Neural cell (in vitro differentiated cells): Measurements from ENCODE around the gene ADIPOR2. TPM values are rescaled to one million over a fixed set of nuclear protein-coding genes. Genes with fewer than 3 reads are reported as not detected.

Experiments
- H2AFZ ChIP-seq: fragments of 200-600, 300-800 bp; sonication (generic), shearing (Covaris generic); 2 replicates; pipeline ENCODE4 v1.6.0; 2014; ENCODE audit warnings: low read depth, mild to moderate bottlenecking, antibody characterized with exemption, low read length, moderate library complexity
- H3F3A ChIP-seq: fragments of 200-600 bp; shearing (Covaris generic); 2 replicates; pipeline ENCODE4 v1.6.1; 2016; ENCODE audit warnings: mild to moderate bottlenecking, moderate library complexity, mixed read lengths, antibody characterized with exemption, low read length; ENCODE audit not compliant: insufficient read depth, poor library complexity, severe bottlenecking
- H3K27ac ChIP-seq: fragments of 200-600, 300-800 bp; sonication (generic), shearing (Covaris generic); 2 replicates; pipeline ENCODE4 v1.5.1; 2014; ENCODE audit warnings: mild to moderate bottlenecking, low read length, moderate library complexity
- H3K27me3 ChIP-seq: fragments of 300-800, 200-600 bp; sonication (generic), shearing (Covaris generic); 2 replicates; pipeline ENCODE4 v1.6.0; 2014; ENCODE audit warnings: mild to moderate bottlenecking, low read depth, low read length, moderate library complexity; ENCODE audit not compliant: insufficient read depth
- H3K36me3 ChIP-seq: fragments of 300-800, 200-600 bp; sonication (generic), shearing (Covaris generic); 2 replicates; pipeline ENCODE4 v1.5.1; 2014; ENCODE audit warnings: mild to moderate bottlenecking, antibody characterized with exemption, low read length, moderate library complexity; ENCODE audit not compliant: insufficient read depth
- H3K4me2 ChIP-seq: fragments of 300-800, 200-600 bp; sonication (generic), shearing (Covaris generic); 2 replicates; pipeline ENCODE4 v1.6.0; 2014; ENCODE audit warnings: mild to moderate bottlenecking, low read length
- H3K4me3 ChIP-seq: fragments of 300-800, 200-600 bp; sonication (generic), shearing (Covaris generic); 2 replicates; pipeline ENCODE4 v1.5.1; 2014; ENCODE audit warnings: mild to moderate bottlenecking, low read length, moderate library complexity
- H3K79me2 ChIP-seq: fragments of 200-600 bp; shearing (Covaris generic); replicated peaks from 2 replicates; pipeline ENCODE4 v1.6.0; 2014; ENCODE audit warnings: mild to moderate bottlenecking, low read length, moderate library complexity; ENCODE audit not compliant: insufficient read depth
- H3K9ac ChIP-seq: fragments of 300-800, 200-600 bp; sonication (generic), shearing (Covaris generic); 2 replicates; pipeline ENCODE4 v1.6.1; 2016; ENCODE audit warnings: mild to moderate bottlenecking, low read length, mixed read lengths
- H3K9me2 ChIP-seq: fragments of 200-600 bp; shearing (Covaris generic); 2 replicates; pipeline ENCODE4 v1.6.1; 2016; ENCODE audit warnings: mild to moderate bottlenecking, low read length, mixed read lengths; ENCODE audit not compliant: insufficient read depth
- H3K9me3 ChIP-seq: fragments of 200-600, 300-800 bp; sonication (generic), shearing (Covaris generic); 2 replicates; pipeline ENCODE4 v1.6.1; 2016; ENCODE audit warnings: mild to moderate bottlenecking, mixed run types, low read length, moderate library complexity, mixed read lengths
- H4K20me1 ChIP-seq: fragments of 200-600 bp; shearing (Covaris generic); 2 replicates; pipeline ENCODE4 v1.6.1; 2016; ENCODE audit warnings: mild to moderate bottlenecking, mixed run types; ENCODE audit not compliant: insufficient read depth
- EP300 ChIP-seq: fragments of 450-650 bp; conservative IDR thresholded peaks from 2 replicates; pipeline ENCODE4 v1.6.1; 2014; ENCODE audit warnings: antibody characterized with exemption, mild to moderate bottlenecking, moderate library complexity; ENCODE audit not compliant: poor library complexity, severe bottlenecking
- EZH2 ChIP-seq: fragments of 200-600, 300-800 bp; shearing (Covaris generic), sonication (generic); IDR thresholded peaks from 2 replicates; pipeline ENCODE4 v1.6.1; 2014; ENCODE audit warnings: antibody characterized with exemption, low read length, borderline replicate concordance, mild to moderate bottlenecking; ENCODE audit not compliant: insufficient read depth, poor library complexity, severe bottlenecking
- MXI1 ChIP-seq: fragments of 450-650 bp; conservative IDR thresholded peaks from 2 replicates; pipeline ENCODE4 v1.6.1; 2014; ENCODE audit warnings: antibody characterized with exemption, mild to moderate bottlenecking; ENCODE audit not compliant: poor library complexity, severe bottlenecking
- POLR2AphosphoS5 ChIP-seq: IDR thresholded peaks from 2 replicates; pipeline ENCODE4 v1.6.1; 2012
- RAD21 ChIP-seq: fragments of 450-650 bp; conservative IDR thresholded peaks from 2 replicates; pipeline ENCODE4 v1.6.1; 2014; ENCODE audit warnings: antibody characterized with exemption, mild to moderate bottlenecking, moderate library complexity
- SMC3 ChIP-seq: fragments of 450-650 bp; conservative IDR thresholded peaks from 2 replicates; pipeline ENCODE4 v1.6.1; 2014; ENCODE audit warnings: antibody characterized with exemption, mild to moderate bottlenecking, moderate library complexity; ENCODE audit not compliant: poor library complexity
- TAF1 ChIP-seq: IDR thresholded peaks from 2 replicates; pipeline ENCODE4 v1.6.1; 2012; ENCODE audit warnings: low read depth
- polyA plus RNA-seq: library from polyadenylated mRNA; depleted of rRNA; stranded (reverse); fragments of >200 nt; gene quantifications from 2 replicates; pipeline ENCODE4 v1.2.3, GENCODE V29; 2014
- TF ChIP-seq, protein P1 (sequence below): IDR thresholded peaks from 2 replicates; pipeline ENCODE4 v1.6.1; 2012; ENCODE audit warnings: borderline replicate concordance
- TF ChIP-seq, protein P2 (sequence below): fragments of 450-650 bp; IDR thresholded peaks from 2 replicates; pipeline ENCODE4 v1.5.1; 2014; ENCODE audit warnings: antibody characterized with exemption, mild to moderate bottlenecking, moderate library complexity; ENCODE audit not compliant: poor library complexity, severe bottlenecking

ADIPOR2 gene
- polyA plus RNA-seq, 1 donor from 2014 or later, result 18.5 TPM

DNA sequence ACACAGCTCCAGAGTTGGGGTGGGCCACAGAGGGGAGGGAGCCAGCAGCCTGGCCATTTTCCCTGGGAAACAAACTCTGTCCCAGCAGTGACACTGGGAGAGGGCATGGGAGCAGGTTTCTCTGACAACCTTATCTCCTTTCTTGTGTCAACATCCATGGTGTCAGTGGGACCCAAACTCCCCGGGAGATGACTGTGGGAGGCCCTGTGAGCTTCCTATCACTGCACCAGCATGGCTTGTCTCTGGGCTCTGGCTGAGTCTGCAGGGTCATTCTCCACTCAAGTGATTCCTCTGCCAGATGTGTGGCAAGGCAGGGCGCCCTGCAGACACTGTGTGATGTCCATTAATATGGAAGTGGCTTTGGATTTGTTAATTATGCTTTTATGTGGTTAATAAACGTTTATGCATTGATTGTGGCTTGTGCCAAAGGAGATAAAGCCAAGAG, 139.6 kb downstream of the ADIPOR2 start:
- H3K4me2 ChIP-seq, result no peak overlapping the region
- peaks cover 17% of the 10 kb centered on the region for H3K27me3 ChIP-seq
- no peaks in the 10 kb centered on the region for H3K79me2 ChIP-seq
- H3K9ac ChIP-seq, result no peak overlapping the region
- no peaks in the 10 kb centered on the region for H4K20me1 ChIP-seq
- H3K36me3 ChIP-seq, result no peaks in the 10 kb centered on the region
- no peaks in the 10 kb centered on the region for H3K9me2 ChIP-seq
- no peaks in the 10 kb centered on the region for H3K9me3 ChIP-seq
- H3K27ac ChIP-seq, result no peak overlapping the region
- H3K4me3 ChIP-seq, result no peak overlapping the region
- no peak overlapping the region for H2AFZ ChIP-seq
- TF ChIP-seq EP300, result no peak
- TF ChIP-seq POLR2AphosphoS5, result no peak
- TF ChIP-seq, protein P1, sequence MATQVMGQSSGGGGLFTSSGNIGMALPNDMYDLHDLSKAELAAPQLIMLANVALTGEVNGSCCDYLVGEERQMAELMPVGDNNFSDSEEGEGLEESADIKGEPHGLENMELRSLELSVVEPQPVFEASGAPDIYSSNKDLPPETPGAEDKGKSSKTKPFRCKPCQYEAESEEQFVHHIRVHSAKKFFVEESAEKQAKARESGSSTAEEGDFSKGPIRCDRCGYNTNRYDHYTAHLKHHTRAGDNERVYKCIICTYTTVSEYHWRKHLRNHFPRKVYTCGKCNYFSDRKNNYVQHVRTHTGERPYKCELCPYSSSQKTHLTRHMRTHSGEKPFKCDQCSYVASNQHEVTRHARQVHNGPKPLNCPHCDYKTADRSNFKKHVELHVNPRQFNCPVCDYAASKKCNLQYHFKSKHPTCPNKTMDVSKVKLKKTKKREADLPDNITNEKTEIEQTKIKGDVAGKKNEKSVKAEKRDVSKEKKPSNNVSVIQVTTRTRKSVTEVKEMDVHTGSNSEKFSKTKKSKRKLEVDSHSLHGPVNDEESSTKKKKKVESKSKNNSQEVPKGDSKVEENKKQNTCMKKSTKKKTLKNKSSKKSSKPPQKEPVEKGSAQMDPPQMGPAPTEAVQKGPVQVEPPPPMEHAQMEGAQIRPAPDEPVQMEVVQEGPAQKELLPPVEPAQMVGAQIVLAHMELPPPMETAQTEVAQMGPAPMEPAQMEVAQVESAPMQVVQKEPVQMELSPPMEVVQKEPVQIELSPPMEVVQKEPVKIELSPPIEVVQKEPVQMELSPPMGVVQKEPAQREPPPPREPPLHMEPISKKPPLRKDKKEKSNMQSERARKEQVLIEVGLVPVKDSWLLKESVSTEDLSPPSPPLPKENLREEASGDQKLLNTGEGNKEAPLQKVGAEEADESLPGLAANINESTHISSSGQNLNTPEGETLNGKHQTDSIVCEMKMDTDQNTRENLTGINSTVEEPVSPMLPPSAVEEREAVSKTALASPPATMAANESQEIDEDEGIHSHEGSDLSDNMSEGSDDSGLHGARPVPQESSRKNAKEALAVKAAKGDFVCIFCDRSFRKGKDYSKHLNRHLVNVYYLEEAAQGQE, result no peak
- no peak for TF ChIP-seq EZH2
- no peak for TF ChIP-seq MXI1
- no peak for TF ChIP-seq SMC3
- TF ChIP-seq, protein P2, sequence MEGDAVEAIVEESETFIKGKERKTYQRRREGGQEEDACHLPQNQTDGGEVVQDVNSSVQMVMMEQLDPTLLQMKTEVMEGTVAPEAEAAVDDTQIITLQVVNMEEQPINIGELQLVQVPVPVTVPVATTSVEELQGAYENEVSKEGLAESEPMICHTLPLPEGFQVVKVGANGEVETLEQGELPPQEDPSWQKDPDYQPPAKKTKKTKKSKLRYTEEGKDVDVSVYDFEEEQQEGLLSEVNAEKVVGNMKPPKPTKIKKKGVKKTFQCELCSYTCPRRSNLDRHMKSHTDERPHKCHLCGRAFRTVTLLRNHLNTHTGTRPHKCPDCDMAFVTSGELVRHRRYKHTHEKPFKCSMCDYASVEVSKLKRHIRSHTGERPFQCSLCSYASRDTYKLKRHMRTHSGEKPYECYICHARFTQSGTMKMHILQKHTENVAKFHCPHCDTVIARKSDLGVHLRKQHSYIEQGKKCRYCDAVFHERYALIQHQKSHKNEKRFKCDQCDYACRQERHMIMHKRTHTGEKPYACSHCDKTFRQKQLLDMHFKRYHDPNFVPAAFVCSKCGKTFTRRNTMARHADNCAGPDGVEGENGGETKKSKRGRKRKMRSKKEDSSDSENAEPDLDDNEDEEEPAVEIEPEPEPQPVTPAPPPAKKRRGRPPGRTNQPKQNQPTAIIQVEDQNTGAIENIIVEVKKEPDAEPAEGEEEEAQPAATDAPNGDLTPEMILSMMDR, result no peak
- no peak for TF ChIP-seq RAD21
- TF ChIP-seq TAF1, result no peak
- no peaks in the 10 kb centered on the region for H3F3A ChIP-seq

DNA sequence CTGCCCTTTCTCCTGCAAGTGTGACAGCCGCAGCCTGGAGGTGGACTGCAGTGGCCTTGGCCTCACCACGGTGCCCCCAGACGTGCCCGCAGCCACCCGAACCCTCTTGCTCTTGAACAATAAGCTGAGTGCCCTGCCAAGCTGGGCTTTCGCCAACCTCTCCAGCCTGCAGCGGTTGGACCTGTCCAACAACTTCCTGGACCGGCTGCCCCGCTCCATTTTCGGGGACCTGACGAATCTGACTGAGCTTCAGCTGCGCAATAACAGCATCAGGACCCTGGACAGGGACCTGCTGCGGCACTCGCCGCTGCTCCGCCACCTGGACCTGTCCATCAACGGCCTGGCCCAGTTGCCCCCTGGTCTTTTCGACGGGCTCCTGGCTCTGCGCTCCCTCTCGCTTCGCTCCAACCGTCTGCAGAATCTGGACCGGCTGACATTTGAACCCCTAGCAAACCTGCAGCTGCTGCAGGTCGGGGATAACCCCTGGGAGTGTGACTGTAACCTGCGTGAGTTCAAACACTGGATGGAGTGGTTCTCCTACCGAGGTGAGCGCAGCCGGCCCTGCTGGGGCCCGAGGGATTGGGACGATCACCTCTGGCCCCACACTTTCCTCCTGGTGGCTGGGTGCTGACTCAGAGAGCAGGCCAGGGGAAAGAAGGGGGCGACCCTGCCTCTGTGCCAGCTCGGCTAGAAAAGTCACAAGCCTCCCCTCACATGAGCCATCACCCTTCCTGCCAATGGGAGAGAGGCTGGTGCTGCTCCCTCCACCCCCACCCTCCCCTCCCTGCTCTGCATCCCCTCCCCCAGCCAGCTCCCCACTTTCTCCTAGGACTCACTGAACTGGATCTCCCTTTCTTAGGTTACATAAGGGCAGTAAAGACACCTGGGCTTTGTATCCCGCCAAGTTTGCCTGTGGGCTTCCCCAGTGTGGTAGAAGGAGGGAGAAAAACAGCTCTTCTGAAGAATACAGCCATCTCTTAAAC, 140.4 kb downstream of the ADIPOR2 start:
- H3K4me2 ChIP-seq, result no peak overlapping the region
- H3K79me2 ChIP-seq, result no peaks in the 10 kb centered on the region
- no peaks in the 10 kb centered on the region for H4K20me1 ChIP-seq
- H3K9me3 ChIP-seq, result no peaks in the 10 kb centered on the region
- H3K36me3 ChIP-seq, result no peaks in the 10 kb centered on the region
- no peaks in the 10 kb centered on the region for H3F3A ChIP-seq
- TF ChIP-seq TAF1 (no peak), MXI1 (no peak)
- TF ChIP-seq, protein P1, result peak; percentile 38
- no peak overlapping the region for H2AFZ ChIP-seq
- no peak overlapping the region for H3K27ac ChIP-seq
- no peaks in the 10 kb centered on the region for H3K9me2 ChIP-seq
- H3K4me3 ChIP-seq, result no peak overlapping the region
- no peak overlapping the region for H3K9ac ChIP-seq
- H3K27me3 ChIP-seq, result peaks cover 17% of the 10 kb centered on the region
